ENCODE data around the gene AFF3.

The AFF3 gene

GRCh38 chr2:100000915-100001707, 141.3 kb downstream of the AFF3 start:
- no peak for DNase-seq (ENCODE audit: low read depth, low spot score)
- no peak overlapping the region for H3K4me3 ChIP-seq (ENCODE audit: low read length)

GRCh38 chr2:99998651-99999320, 143.6 kb downstream of the AFF3 start:
- H3K4me3 ChIP-seq (ENCODE audit: low read length), result no peak overlapping the region

DNA sequence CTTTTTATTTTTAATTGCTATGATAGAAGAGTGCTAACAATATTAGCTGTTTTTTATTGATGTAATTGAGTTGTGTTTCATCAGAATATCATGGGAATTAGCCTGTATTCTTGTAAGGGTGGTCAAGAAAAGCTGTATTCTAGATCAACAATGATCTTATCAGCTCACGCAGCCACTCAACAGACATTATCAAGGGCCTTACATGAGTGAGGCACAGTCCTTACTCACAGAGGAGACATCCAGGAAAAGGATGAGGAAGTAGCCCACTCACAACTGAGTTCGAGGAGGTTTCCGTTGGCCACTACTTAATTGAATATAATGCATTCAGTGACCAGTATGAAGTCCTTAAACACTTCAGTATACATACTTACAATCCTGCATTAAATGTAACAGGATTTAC, 152.5 kb downstream of the AFF3 start:
- DNase-seq (ENCODE audit: low read depth, low spot score), result no peak
- no peak overlapping the region for H3K4me3 ChIP-seq (ENCODE audit: low read length)

More at GRCh38 chr2:99998651-99999320, 143.6 kb downstream of the AFF3 start:
- no peak for DNase-seq (ENCODE audit: low read depth, low spot score)

DNA sequence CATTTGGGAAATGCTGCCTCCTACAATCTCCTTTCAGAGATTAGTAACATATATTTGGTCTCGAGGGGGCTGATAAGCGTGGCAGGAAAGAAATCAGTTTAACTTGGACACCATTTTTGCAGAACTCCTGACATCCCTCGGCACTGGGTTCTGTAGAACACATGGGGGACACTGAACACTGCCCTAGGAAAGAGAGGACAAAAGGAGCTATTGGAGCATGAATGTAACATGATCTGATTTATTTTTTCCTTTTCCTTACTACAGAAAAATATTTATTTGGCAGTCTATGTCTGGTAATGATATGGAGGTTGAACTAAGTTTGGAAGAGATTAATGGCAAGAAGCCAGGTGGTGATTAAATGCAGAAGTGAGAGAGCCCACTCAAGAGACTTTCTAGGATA, 153.8 kb downstream of the AFF3 start:
- no peak for DNase-seq (ENCODE audit: low read depth, low spot score)
- H3K4me3 ChIP-seq (ENCODE audit: low read length), result no peak overlapping the region

GRCh38 chr2:99987160-99987559, 155.2 kb downstream of the AFF3 start:
- DNase-seq (ENCODE audit: low read depth, low spot score), result no peak
- no peak overlapping the region for H3K4me3 ChIP-seq (ENCODE audit: low read length)

DNA sequence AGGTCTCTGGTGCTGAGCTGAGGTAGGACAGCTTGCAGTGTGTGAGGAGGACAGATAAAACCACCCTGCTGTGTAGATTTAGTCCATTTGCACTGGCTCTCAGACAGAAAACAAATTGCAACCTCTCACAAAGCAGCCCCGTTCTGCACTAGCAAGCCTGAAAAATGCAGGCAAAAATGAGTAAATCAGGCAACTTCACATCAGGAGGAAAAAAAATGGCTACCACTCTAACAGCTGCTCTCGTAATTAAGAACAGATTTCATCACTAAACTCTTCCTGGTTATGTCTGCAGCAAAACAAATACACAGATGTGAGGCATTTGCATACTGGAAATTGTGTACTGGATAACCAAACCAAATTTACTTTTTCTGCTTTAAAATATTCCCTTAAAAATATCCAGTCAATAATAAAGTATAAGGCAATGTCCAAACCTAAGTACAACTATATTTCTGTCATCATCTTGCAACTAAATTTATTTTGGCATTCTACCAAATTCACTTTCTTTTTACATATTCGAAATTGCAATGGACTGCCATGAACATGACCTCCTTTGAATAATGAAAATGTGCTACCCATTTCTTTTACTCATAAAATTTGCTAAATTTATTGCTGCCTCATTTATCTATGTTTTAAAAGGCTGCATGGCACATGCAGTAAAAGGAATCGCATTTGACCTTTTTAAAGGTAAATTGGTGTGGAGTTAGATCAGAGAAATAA, 157.4 kb downstream of the AFF3 start:
- no peak for DNase-seq (ENCODE audit: low read depth, low spot score)

DNA sequence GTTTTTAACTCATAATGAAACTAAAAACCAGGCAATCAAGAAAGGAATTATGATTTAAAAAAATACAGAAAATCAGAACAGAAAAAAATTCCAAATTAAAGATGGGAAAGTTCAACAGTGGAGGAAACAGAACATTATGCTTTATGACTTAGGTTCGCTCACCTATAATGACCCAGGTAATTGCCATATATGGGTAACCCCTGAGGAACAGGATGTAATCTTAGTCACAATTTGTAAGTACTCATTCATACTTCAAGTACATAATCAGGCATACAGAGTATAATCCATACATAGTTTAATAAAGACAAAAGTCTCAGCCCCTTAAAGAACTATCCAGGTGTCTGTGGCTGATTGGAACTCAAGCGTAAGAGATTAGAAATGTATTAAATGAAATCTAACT, 159.6 kb downstream of the AFF3 start:
- no peak overlapping the region for H3K4me3 ChIP-seq (ENCODE audit: low read length)
- DNase-seq (ENCODE audit: low read depth, low spot score), result no peak

More for the DNA sequence above, 157.4 kb downstream of the AFF3 start:
- H3K4me3 ChIP-seq (ENCODE audit: low read length), result no peak overlapping the region

- DNase-seq (ENCODE audit: low read depth, low spot score), result no peak
- no peak overlapping the region for H3K4me3 ChIP-seq (ENCODE audit: low read length)
Observed at GRCh38 chr2:99981840-99982239, 160.6 kb downstream of the AFF3 start.

DNA sequence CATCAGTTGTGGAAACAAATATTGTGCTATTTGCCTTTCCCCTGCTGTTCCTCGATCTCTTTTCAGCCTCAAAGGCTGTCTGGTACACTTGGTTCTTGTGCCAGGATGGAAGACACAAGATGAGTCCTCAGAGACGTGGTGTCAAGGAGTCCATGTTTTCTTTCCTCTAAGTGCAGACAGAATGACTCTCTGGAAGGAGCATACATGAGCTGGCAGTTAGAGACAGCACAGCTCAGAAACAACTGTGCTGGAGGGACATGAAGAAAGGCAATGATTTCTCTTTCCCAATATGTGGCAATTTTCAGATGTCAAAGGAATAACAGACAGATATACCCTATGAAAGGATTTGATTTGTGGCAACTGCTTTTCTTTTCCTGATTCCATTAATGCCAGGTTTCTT, 162.2 kb downstream of the AFF3 start:
- DNase-seq (ENCODE audit: low read depth, low spot score), result no peak
- H3K4me3 ChIP-seq (ENCODE audit: low read length), result no peak overlapping the region

DNA sequence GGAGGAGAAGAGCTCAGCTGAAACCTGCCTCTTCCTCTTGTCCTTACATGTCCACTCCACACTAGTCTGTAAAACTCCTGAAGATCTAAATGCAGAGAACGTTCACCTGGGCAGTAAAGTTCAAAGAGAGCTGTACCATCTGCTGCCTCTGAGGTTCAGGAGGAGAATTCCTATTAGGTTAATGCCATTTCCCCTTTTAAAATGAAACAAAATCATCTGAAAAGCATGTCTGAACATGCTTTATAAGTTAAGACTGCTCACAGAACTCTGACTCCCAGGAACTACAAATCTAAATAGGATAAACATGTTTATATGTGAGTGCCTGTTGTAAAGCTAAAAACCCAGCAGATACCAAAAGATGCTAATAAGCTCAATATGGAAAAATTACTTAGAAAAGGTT, 164.4 kb downstream of the AFF3 start:
- DNase-seq (ENCODE audit: low read depth, low spot score), result no peak
- H3K4me3 ChIP-seq (ENCODE audit: low read length), result no peak overlapping the region

DNA sequence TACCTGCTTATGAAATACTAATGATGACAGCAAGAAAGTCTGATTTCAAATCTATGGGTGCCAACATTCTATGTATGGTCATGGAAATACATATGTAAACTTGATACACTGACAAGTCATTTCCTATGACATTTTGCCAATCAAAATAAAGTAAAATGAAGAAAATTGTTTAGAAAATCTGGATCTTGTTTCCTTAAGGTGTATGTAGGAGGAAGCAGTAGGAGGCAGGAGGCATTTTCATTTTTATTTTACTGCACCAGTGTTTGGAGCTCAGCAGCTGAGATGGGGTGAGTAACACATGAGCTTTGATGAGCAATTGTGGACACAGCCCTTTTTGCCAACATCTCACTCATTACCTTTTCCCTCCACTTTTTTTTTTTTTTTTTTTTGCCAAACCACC, 167.0 kb downstream of the AFF3 start:
- no peak for DNase-seq (ENCODE audit: low read depth, low spot score)
- no peak overlapping the region for H3K4me3 ChIP-seq (ENCODE audit: low read length)

DNA sequence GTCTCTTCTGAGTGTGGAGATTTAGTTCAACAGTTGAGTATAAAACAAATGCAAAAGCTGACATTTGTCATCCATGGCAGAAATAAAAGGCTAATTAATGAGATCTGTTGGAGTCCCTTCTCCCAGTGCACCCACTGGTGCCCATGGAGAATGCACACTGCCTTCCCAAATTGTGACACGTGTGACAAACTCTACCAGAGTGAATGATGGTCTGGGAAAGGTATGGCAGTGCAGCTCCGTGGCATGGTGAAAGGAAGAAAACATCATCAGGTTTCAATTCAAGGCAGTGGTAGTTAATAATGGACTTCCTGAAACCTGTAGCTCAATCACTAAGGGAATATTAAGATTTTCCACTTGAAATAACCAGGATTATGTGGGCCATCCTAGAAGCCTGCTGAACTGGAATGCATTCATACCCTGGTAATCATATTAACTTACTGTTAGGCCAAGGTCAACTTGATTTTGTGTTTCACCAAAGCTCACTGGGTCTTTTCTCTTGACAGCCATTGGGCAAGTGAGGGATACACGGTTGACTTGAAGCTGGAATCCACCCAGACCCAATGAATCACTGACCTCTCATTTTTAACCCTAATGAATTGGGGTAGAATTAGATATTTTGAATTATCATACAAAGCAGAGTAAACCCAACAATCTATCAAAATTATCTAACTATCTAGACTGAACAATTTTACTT, 167.6 kb downstream of the AFF3 start:
- H3K4me3 ChIP-seq (ENCODE audit: low read length), result no peak overlapping the region

DNA sequence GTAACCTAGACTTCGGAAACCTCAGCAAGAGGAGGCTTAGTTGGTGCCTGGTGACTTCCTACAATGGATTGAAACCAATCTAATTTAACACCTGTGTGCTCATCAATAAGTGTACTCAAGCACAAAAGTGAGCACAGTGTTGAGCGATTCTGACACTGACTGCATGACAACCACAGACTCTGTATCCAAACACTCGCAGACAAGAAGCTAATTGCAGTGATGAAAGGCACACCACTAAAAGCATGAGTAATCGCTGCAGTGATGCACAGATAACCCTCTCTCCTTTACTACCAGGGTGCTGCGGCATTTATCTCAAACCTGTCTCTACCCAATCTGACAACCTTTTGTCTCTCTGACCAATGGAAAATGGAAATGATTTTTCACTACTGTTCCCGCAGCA, 168.1 kb downstream of the AFF3 start:
- H3K4me3 ChIP-seq (ENCODE audit: low read length), result no peak overlapping the region
- no peak for DNase-seq (ENCODE audit: low read depth, low spot score)

More for the DNA sequence above, 167.6 kb downstream of the AFF3 start:
- DNase-seq (ENCODE audit: low read depth, low spot score), result no peak

- no peak for DNase-seq (ENCODE audit: low read depth, low spot score)
- no peak overlapping the region for H3K4me3 ChIP-seq (ENCODE audit: low read length)
Observed at GRCh38 chr2:99971326-99971900, 171.0 kb downstream of the AFF3 start.

DNA sequence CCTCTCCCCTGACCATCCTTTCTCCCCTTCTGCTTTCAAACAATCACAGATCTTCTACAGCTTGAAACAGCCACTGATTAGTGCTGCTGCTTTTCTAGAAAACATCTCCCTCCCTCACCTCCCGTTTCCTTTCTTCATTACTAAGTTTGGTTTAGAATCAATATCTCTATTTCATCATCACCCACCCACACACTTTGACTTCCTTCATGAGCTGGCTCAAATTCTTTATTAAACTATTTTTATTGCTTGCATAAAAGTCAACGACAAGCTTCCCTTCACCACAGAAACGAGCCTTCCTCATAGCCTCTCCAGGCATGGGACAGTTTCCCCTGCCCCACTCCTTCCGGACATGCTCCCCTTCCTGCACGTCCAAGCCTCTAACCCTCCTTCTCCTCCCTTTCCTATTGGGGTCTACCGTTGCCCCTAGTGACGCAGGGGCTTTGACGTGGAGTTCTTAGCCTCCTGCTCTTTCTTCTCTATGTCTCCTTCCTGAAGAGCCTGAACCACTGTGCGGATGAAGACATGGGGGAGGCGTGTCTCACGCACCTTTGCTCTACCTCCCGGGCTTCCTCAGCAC, 172.0 kb downstream of the AFF3 start:
- no peak for DNase-seq (ENCODE audit: low read depth, low spot score)
- H3K4me3 ChIP-seq (ENCODE audit: low read length), result no peak overlapping the region

DNA sequence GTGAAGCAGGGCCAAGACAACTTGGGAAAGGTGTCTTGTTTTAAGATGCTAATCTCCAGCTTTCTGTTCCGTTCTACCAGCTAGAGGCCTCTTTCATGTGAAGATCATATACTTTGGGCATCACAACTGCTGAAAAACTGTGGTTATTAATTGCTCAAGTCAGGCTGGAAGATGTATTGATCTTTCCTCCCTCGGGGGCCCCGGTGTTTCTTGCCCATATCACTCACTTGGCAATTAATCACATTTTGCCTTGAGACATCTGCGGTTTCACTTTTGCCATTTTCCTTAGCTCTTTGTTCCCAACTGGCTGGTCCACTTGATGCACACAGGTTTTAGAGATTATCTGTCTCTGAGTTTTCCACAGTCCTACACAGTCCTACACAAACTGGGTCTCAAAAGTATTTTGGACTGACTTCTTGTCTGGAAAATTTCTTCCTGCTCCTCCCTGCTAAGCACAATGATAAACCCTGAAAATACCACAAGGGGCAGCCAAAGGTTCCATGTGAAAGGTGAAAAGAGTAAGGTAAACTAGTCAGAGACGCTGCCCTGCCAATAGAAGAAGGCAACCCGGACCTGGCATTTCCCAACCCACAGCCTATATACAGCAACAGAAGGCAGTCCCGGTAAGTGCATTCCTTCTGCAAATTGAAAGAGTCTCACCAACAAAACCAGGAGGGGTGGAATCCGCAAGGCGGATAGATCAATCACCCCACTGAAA, 181.0 kb downstream of the AFF3 start:
- DNase-seq (ENCODE audit: low read depth, low spot score), result no peak

GRCh38 chr2:99960790-99961189, 181.6 kb downstream of the AFF3 start:
- H3K4me3 ChIP-seq (ENCODE audit: low read length), result no peak overlapping the region
- DNase-seq (ENCODE audit: low read depth, low spot score), result no peak

More for the DNA sequence above, 181.0 kb downstream of the AFF3 start:
- no peak overlapping the region for H3K4me3 ChIP-seq (ENCODE audit: low read length)

DNA sequence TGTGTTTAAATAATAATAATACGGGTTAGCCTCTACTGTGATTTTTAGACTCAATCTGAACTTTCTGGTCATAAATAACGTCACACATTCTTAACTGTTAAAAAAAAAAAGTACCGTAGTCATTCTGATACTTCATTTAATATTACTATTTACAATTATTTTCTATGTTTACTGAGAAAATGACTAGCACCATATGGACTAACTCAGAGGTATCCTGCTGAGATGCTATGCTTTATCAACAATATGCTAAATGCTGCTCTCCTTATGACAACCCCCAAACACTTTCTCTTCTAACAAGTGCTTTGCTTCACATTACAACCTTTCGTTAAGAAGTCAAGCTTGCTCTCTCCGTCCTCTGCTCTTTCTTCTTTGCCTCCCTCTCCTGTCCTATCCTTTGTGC, 182.1 kb downstream of the AFF3 start:
- DNase-seq (ENCODE audit: low read depth, low spot score), result no peak
- no peak overlapping the region for H3K4me3 ChIP-seq (ENCODE audit: low read length)
